Adrenal gland (tissue), 12 donors: ENCODE measurements around the gene TFR2. TPM values are rescaled to one million over a fixed set of nuclear protein-coding genes. Genes with fewer than 3 reads are reported as not detected.

ENCODE experiments used
- DNase-seq, 7 donors: peaks; one replicate each; pipeline ENCODE4 v3.0.0-alpha.2; 2019 to 2020
- H3K27ac ChIP-seq, 5 donors: fragments of 200-600 bp; sonication (generic) in 4 of 5; 1 replicate in 3 of 5; 2 replicates in 2 of 5; pipeline versions ENCODE4 v1.5.1 to v1.8.0; 2016 to 2020; ENCODE audit warnings: mild to moderate bottlenecking in 1 of 5
- H3K27me3 ChIP-seq: fragments of 200-600 bp; 2 replicates; pipeline ENCODE4 v1.8.0; 2021
- H3K36me3 ChIP-seq, 2 donors: fragments of 200-600 bp; replicated peaks in 1 of 2; 1 replicate in 1 of 2; 2 replicates in 1 of 2; pipeline versions ENCODE4 v1.5.1 to v1.8.0; 2018 to 2022
- H3K4me1 ChIP-seq, 2 donors: fragments of 200-600 bp; replicated peaks in 1 of 2; 1 replicate in 1 of 2; 2 replicates in 1 of 2; pipeline versions ENCODE4 v1.5.1 to v1.8.0; 2018 to 2021
- H3K4me3 ChIP-seq, 4 donors: fragments of 200-600 bp; sonication (generic) in 3 of 4; one replicate each; pipeline ENCODE4 v1.5.1; 2016 to 2018
- H3K9me3 ChIP-seq, 3 donors: fragments of 200-600 bp; sonication (generic) in 1 of 3; replicated peaks in 1 of 3; 1 replicate in 2 of 3; 2 replicates in 1 of 3; pipeline versions ENCODE4 v1.5.1 to v1.8.0; 2016 to 2021
- POLR2A ChIP-seq, 2 donors: fragments of 450-650 bp; IDR thresholded peaks; one replicate each; pipeline ENCODE4 v1.6.1; 2017; ENCODE audit warnings: antibody characterized with exemption in 2 of 2, mild to moderate bottlenecking in 2 of 2, moderate library complexity in 1 of 2
- WGBS, 4 donors: extraction: QIAGEN DNeasy Blood & Tissue Kit in 2 of 4; methylation state at CpG; one replicate each; pipeline versions ENCODE4 v1.1.5 to v1.1.7; 2013 to 2017; 5-methylcytosine and 5-hydroxymethylcytosine counted together
- intact Hi-C, 2 donors: fragments of 100-400 bp; cut with DNase I; formaldehyde crosslinking; loops; one replicate each; pipeline versions ENCODE4 v1.14.1 to v1.15.0; 2022 to 2023
- polyA plus RNA-seq, 3 donors: library from polyadenylated mRNA; stranded (reverse); fragments of 200-250 nt in 2 of 3; fragments of 350-450 nt in 1 of 3; fragmentation: Illumina TruSeq in 1 of 3; extraction: RNeasy Lipid Tissue Mini Kit (QIAGEN cat#74804) in 1 of 3; gene quantifications; one replicate each; pipeline ENCODE4 v1.2.3, GENCODE V29; 2013 to 2014
- small RNA-seq, 2 donors: library from RNA; depleted of rRNA; stranded (forward); fragments of <200 nt; gene quantifications; one replicate each; pipeline ENCODE3, GENCODE V24; 2016
- total RNA-seq, 9 donors: library from RNA; depleted of rRNA in 4 of 9; stranded (reverse); fragments of >200 nt in 4 of 9; fragments of 120-200 nt in 1 of 9; fragmentation: NEBNext Ultra II Directional in 1 of 9; extraction: Animal tissue kit (Norgen Biotek cat#: 25700) in 1 of 9; gene quantifications; one replicate each; pipeline versions ENCODE4 v1.1.0 to v1.2.4, GENCODE V29; 2013 to 2023
- TF ChIP-seq, protein P1 (sequence below), 6 experiments: fragments of 450-650 bp in 4 of 6; fragments of 200-600 bp in 2 of 6; sonication (generic) in 1 of 6; IDR thresholded peaks; 1 replicate in 5 of 6; 2 replicates in 1 of 6; pipeline versions ENCODE4 v1.5.1 to v1.8.0; 2016 to 2021; ENCODE audit warnings: antibody characterized with exemption in 6 of 6, mild to moderate bottlenecking in 2 of 6, moderate library complexity in 1 of 6
- donor health status: healthy with polysubstance abuse.
- donor health status: Bipolar disorder and iron deficiency.
- donor health status: DM: yes; HTN: yes; CAD: no.
- donor health status: DM: no; HTN: no; CAD: no.
- donor health status: DM: no; HTN: no; CAD: no.
- donor health status: DM: yes; HTN: yes; CAD: no.

TFR2 gene
- total and polyA plus RNA-seq, 12 donors = 0.24 to 6.7 (median 1.3) TPM

DNA sequence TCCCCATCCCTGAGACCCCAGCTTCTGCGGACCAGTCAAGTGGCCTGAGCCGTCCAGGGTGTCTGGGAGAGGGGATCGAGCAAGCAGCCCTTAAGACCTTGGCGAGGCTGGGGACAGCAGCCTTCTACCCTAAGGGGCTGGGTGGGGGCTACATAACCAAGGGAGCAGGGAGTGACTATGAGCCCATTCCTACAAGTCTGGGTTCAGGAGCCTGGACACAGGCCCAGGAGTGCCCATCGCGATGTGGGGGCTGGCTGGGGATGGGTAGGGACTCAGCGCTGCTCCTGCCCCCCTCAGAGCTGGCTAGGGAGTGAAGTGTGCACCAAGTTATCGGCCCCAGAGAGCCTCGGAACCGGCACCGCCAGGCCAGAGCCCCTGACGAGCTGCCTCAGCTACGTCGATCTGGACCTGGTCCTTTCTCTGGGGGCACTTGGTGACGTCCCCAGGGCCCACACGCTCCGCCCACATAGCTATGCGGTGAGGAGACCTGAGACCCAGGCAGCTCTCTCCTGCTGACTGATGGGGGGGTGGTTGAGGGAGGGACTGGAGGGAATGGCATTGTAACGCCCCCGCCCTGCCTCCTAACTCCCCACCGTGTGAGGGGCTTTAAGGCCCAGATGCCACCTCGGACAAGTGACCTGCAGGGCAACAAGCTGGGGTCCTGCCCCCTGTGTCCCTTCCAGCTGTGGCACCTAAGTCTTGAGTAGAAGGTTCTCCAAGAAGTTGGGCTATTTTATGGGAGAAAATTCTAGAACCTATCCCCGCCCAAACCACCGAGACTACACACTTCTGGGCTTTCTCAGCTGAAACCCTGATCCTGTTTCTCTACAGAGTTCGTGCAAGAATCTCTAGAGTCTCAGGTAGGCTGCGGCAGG, 70.2 kb downstream of the TFR2 start:
- H3K4me1 ChIP-seq = peaks cover 40 to 43% of the 10 kb centered on the region in 2 donors
- 73 to 83% (median 77%) methylated on average over 17 to 26 of the region's 26 CpGs for WGBS, 4 donors
- H3K4me3 ChIP-seq = no peak overlapping the region
- peak overlapping the region in 1 of 5 donors; percentile 95 for H3K27ac ChIP-seq
- peak in 2 of 7 donors; percentile 63 for DNase-seq
- H3K9me3 ChIP-seq = no peaks in the 10 kb centered on the region
- H3K27me3 ChIP-seq = no peaks in the 10 kb centered on the region
- H3K36me3 ChIP-seq = peaks cover 0 to 24% of the 10 kb centered on the region in 2 donors
- no peak for TF ChIP-seq POLR2A (IDR thresholded peaks at IDR 0.05)
- TF ChIP-seq, protein P1, sequence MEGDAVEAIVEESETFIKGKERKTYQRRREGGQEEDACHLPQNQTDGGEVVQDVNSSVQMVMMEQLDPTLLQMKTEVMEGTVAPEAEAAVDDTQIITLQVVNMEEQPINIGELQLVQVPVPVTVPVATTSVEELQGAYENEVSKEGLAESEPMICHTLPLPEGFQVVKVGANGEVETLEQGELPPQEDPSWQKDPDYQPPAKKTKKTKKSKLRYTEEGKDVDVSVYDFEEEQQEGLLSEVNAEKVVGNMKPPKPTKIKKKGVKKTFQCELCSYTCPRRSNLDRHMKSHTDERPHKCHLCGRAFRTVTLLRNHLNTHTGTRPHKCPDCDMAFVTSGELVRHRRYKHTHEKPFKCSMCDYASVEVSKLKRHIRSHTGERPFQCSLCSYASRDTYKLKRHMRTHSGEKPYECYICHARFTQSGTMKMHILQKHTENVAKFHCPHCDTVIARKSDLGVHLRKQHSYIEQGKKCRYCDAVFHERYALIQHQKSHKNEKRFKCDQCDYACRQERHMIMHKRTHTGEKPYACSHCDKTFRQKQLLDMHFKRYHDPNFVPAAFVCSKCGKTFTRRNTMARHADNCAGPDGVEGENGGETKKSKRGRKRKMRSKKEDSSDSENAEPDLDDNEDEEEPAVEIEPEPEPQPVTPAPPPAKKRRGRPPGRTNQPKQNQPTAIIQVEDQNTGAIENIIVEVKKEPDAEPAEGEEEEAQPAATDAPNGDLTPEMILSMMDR (IDR thresholded peaks at IDR 0.05) = peak in 1 of 6 experiments; percentile 1
- intact Hi-C loops = loop anchor here in 1 of 2 donors (5.0 kb wide), 1 partner anchor 116 kb away; no protein-coding TSS in a partner anchor

Small RNA genes lying within 50 kb of the gene (small RNA-seq; reads per million reads assigned to genes)
- 0 reads per million in 2 donors for gene SAP25

Other genes starting within 250 kb of the TFR2 start
- gene ZCWPW1, start 212.8 kb downstream of the TFR2 start, total RNA-seq = 1 to 10 TPM; 1.0 to 5.8 (median 4.6) TPM
- 10 to 100 TPM in 2 of 3 donors, 1 to 10 TPM in 1; 5.0 to 20.2 (median 14.6) TPM for gene ZCWPW1, start 212.8 kb downstream of the TFR2 start, polyA plus RNA-seq
- 10 to 100 TPM; 24.8 to 76.8 (median 52.0) TPM for gene MEPCE, start 211.7 kb downstream of the TFR2 start, total RNA-seq
- 10 to 100 TPM; 36.7 to 54.6 (median 47.9) TPM for gene MEPCE, start 211.7 kb downstream of the TFR2 start, polyA plus RNA-seq
- gene PPP1R35, start 205.1 kb downstream of the TFR2 start, total RNA-seq = 10 to 100 TPM; 29.9 to 64.9 (median 50.4) TPM
- gene PPP1R35, start 205.1 kb downstream of the TFR2 start, polyA plus RNA-seq = 100 to 1,000 TPM in 2 of 3 donors, 1 to 10 TPM in 1; 8.5 to 283 (median 231) TPM
- under 1 TPM in 4 of 9 donors, not detected in 5; 0.36 to 0.78 (median 0.49) TPM for gene SPACDR, start 177.3 kb downstream of the TFR2 start, total RNA-seq
- 1 to 10 TPM in 2 of 3 donors, not detected in 1; 1.2 to 2.9 TPM for gene SPACDR, start 177.3 kb downstream of the TFR2 start, polyA plus RNA-seq
- 10 to 100 TPM; 22.1 to 96.1 (median 58.6) TPM for gene TSC22D4, start 162.3 kb downstream of the TFR2 start, total RNA-seq
- gene TSC22D4, start 162.3 kb downstream of the TFR2 start, polyA plus RNA-seq = 10 to 100 TPM; 11.2 to 80.5 (median 73.6) TPM
- gene NYAP1, start 157.6 kb downstream of the TFR2 start, total RNA-seq = 1 to 10 TPM in 8 of 9 donors, not detected in 1; 1.4 to 3.6 (median 3.3) TPM
- 10 to 100 TPM in 1 of 3 donors, 1 to 10 TPM in 1, under 1 TPM in 1; 0.79 to 26.1 (median 2.8) TPM for gene NYAP1, start 157.6 kb downstream of the TFR2 start, polyA plus RNA-seq
- 100 to 1,000 TPM in 6 of 9 donors, 10 to 100 TPM in 3; 17.1 to 175 (median 142) TPM for gene AGFG2, start 102.3 kb downstream of the TFR2 start, total RNA-seq
- gene AGFG2, start 102.3 kb downstream of the TFR2 start, polyA plus RNA-seq = 10 to 100 TPM; 14.0 to 61.5 (median 30.9) TPM
- gene SAP25, start 67.7 kb downstream of the TFR2 start, total RNA-seq = 1 to 10 TPM in 3 of 9 donors, under 1 TPM in 3, not detected in 3; 0.67 to 5.1 (median 1.2) TPM
- 10 to 100 TPM in 1 of 3 donors, 1 to 10 TPM in 1, not detected in 1; 3.6 to 11.3 TPM for gene SAP25, start 67.7 kb downstream of the TFR2 start, polyA plus RNA-seq
- 100 to 1,000 TPM in 1 of 9 donors, 10 to 100 TPM in 8; 10.4 to 128 (median 59.4) TPM for gene LRCH4, start 55.4 kb downstream of the TFR2 start, total RNA-seq
- 100 to 1,000 TPM in 2 of 3 donors, 10 to 100 TPM in 1; 15.0 to 235 (median 109) TPM for gene LRCH4, start 55.4 kb downstream of the TFR2 start, polyA plus RNA-seq
- gene FBXO24, start 55.2 kb downstream of the TFR2 start, total RNA-seq = 1 to 10 TPM in 3 of 9 donors, under 1 TPM in 4, not detected in 2; 0.24 to 1.4 (median 0.69) TPM
- gene FBXO24, start 55.2 kb downstream of the TFR2 start, polyA plus RNA-seq = 1 to 10 TPM in 2 of 3 donors, under 1 TPM in 1; 0.16 to 2.8 (median 1.5) TPM
- gene PCOLCE, start 39.2 kb downstream of the TFR2 start, total RNA-seq = 100 to 1,000 TPM in 2 of 9 donors, 10 to 100 TPM in 7; 15.7 to 369 (median 68.1) TPM
- gene PCOLCE, start 39.2 kb downstream of the TFR2 start, polyA plus RNA-seq = 100 to 1,000 TPM in 2 of 3 donors, 10 to 100 TPM in 1; 21.5 to 222 (median 184) TPM
- gene MOSPD3, start 29.0 kb downstream of the TFR2 start, total RNA-seq = 10 to 100 TPM; 14.0 to 54.5 (median 35.8) TPM
- 10 to 100 TPM; 27.3 to 51.9 (median 29.6) TPM for gene MOSPD3, start 29.0 kb downstream of the TFR2 start, polyA plus RNA-seq
- gene ACTL6B, start 14.9 kb upstream of the TFR2 start, total RNA-seq = 1 to 10 TPM in 4 of 9 donors, not detected in 5; 1.7 to 3.8 (median 2.1) TPM
- gene ACTL6B, start 14.9 kb upstream of the TFR2 start, polyA plus RNA-seq = 1 to 10 TPM in 2 of 3 donors, under 1 TPM in 1; 0.64 to 5.1 (median 2.5) TPM
- 100 to 1,000 TPM in 8 of 9 donors, 10 to 100 TPM in 1; 54.1 to 365 (median 279) TPM for gene GNB2, start 32.2 kb upstream of the TFR2 start, total RNA-seq
- 100 to 1,000 TPM; 105 to 139 (median 105) TPM for gene GNB2, start 32.2 kb upstream of the TFR2 start, polyA plus RNA-seq
- 10 to 100 TPM; 15.9 to 62.2 (median 23.9) TPM for gene GIGYF1, start 52.7 kb upstream of the TFR2 start, total RNA-seq
- gene GIGYF1, start 52.7 kb upstream of the TFR2 start, polyA plus RNA-seq = 100 to 1,000 TPM in 1 of 3 donors, 10 to 100 TPM in 1, 1 to 10 TPM in 1; 5.4 to 167 (median 49.8) TPM
- 10 to 100 TPM in 8 of 9 donors, 1 to 10 TPM in 1; 8.7 to 60.9 (median 35.1) TPM for gene POP7, start 64.6 kb upstream of the TFR2 start, total RNA-seq
- gene POP7, start 64.6 kb upstream of the TFR2 start, polyA plus RNA-seq = 10 to 100 TPM; 24.8 to 48.5 (median 27.1) TPM
- gene EPO, start 78.9 kb upstream of the TFR2 start, total RNA-seq = under 1 TPM in 1 of 9 donors, not detected in 8; 0.17 TPM
- gene EPO, start 78.9 kb upstream of the TFR2 start, polyA plus RNA-seq = under 1 TPM in 1 of 3 donors, not detected in 2; 0.10 TPM
- not detected for gene ZAN, start 92.0 kb upstream of the TFR2 start, total RNA-seq
- not detected for gene ZAN, start 92.0 kb upstream of the TFR2 start, polyA plus RNA-seq
- 100 to 1,000 TPM in 6 of 9 donors, 10 to 100 TPM in 3; 67.5 to 188 (median 111) TPM for gene EPHB4, start 186.0 kb upstream of the TFR2 start, total RNA-seq
- gene EPHB4, start 186.0 kb upstream of the TFR2 start, polyA plus RNA-seq = 10 to 100 TPM; 31.5 to 67.3 (median 37.2) TPM
- 10 to 100 TPM in 7 of 9 donors, 1 to 10 TPM in 2; 8.0 to 35.1 (median 19.7) TPM for gene SLC12A9, start 211.2 kb upstream of the TFR2 start, total RNA-seq
- gene SLC12A9, start 211.2 kb upstream of the TFR2 start, polyA plus RNA-seq = 10 to 100 TPM in 2 of 3 donors, 1 to 10 TPM in 1; 6.1 to 60.3 (median 34.6) TPM
- 100 to 1,000 TPM in 2 of 9 donors, 10 to 100 TPM in 6, 1 to 10 TPM in 1; 6.1 to 105 (median 70.7) TPM for gene TRIP6, start 225.8 kb upstream of the TFR2 start, total RNA-seq
- 10 to 100 TPM in 2 of 3 donors, 1 to 10 TPM in 1; 8.9 to 88.6 (median 67.6) TPM for gene TRIP6, start 225.8 kb upstream of the TFR2 start, polyA plus RNA-seq
- 100 to 1,000 TPM in 4 of 9 donors, 10 to 100 TPM in 5; 44.0 to 156 (median 70.7) TPM for gene SRRT, start 233.6 kb upstream of the TFR2 start, total RNA-seq
- gene SRRT, start 233.6 kb upstream of the TFR2 start, polyA plus RNA-seq = 100 to 1,000 TPM in 2 of 3 donors, 10 to 100 TPM in 1; 83.7 to 289 (median 226) TPM
- 10 to 100 TPM in 1 of 9 donors, 1 to 10 TPM in 8; 2.8 to 12.7 (median 5.2) TPM for gene UFSP1, start 248.2 kb upstream of the TFR2 start, total RNA-seq
- 1 to 10 TPM; 2.5 to 6.8 (median 6.5) TPM for gene UFSP1, start 248.2 kb upstream of the TFR2 start, polyA plus RNA-seq